Measurements from ENCODE around the gene SCAMP1.

The SCAMP1 gene

DNA sequence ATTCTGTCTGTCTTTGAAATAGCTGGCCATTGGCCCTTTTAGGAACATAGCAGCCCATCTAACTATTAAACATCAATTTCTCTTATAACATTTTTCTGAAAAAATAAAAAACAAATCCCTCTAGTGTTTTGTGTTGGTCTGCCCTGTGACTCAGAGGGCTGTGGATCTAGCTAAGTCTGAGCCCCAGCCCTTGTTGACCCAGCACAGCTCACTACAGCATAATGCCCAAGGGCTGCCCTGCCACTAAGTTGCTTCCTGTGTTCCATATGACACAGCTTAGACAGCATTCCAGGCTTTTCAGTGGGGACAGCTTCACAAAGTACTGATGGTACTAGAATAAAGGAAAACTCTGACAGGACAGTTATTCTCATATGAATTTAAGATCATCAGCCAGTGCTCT is 136.0 kb downstream of the SCAMP1 start:
- DNase-seq (ENCODE audit: low read depth in 2 of 2): no peak

DNA sequence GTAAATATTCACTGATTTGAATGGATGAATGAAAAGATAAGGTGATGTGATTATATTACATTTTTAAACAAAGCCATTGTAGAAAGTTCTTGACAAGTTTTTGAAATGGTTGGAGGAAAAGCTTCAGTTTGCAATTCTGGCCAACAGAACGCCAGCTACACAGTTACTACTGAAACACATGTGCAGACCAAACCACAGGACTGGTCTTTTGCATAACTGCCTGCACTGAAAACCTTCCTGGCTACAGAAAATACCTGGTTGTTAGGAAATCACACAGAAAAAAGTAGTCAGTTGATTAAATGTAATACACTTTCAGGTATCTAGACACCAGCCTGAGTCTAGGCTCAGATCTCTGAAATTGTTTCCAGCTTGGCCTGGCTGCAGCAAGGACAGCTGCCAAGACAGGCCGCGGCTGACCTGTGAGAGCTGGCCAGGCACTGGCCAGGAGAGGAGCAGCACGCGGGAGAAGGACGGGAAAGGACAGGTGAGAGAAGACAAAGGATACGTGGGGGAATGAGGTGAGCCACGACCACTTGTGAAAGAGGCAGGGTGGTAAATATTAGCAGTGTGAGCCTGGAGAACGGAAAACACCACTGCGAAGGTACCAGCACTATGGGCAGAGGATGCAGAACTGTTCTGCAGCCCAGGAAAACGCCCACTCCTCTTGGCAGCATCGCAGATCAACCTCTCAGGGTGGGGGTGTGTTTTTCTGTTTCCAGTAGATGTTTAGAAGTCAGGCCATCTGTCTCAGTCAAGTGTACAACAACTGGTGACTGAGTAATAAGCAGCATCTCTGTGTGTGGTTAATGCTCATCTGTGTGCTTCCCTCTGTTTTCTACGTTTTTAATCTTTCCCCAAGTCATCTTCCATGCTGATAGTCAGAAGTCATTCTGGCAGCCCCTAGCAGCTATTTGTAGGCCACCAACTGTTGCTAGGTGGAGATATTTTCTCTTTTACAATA is 137.4 kb downstream of the SCAMP1 start:
- no peak for DNase-seq (ENCODE audit: low read depth in 2 of 2)

DNA sequence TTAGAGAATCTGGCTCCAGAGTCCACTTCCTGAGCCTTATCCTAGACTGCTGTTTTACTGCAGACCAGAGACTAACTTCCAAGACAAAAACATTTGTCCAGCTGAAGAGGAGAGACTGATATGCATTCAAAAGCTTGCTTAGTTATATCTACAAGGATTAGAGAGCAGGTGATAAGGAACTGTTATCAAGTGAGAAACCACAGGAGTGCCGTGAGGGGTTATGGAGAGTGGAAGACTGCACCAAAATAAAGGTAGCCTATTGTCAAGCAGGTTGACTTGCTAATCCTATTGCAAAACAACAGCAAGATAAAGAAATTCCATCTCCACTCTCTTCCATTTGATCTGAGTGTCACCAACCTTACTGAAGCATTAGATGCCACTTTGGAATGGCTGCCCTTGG is 139.1 kb downstream of the SCAMP1 start:
- DNase-seq (ENCODE audit: low read depth in 2 of 2): no peak

DNA sequence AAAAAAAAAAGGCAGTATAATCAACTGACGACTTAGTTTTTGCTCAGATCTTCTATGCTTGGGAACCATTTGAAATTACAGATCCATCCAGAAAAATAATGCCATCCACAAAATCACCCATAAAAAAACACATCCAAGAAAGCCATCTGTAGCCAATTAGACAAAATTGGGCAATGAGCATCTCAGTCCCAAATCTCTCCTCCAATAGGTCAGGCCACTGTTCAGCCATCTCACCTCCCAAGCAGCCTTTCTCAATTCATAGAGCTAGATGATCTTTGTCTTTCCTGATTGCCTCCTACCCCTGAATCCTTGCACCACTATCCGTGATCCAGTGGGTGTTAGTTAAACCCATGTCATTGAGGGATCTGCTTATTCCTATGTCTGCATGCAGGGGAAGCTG is 139.6 kb downstream of the SCAMP1 start:
- no peak for DNase-seq (ENCODE audit: low read depth in 2 of 2)

DNA sequence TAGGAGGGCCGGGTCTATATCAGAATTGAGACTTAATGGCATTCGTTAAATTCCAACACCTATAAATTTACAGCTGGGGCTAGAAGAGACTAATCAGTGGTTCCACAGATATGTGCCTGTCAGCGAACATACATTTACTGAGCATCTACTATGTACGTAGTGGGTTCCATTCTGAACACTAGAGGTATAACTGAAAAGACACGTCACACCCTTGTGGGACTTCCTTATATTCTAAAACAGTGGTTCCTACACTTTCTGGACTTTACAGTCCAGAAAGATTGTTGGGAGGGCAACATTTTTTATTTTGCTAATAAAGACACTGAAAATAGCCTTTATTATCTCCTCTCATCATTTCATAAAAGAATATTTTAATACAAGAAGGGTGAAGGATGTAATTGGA is 140.5 kb downstream of the SCAMP1 start:
- no peak for DNase-seq (ENCODE audit: low read depth in 2 of 2)

DNA sequence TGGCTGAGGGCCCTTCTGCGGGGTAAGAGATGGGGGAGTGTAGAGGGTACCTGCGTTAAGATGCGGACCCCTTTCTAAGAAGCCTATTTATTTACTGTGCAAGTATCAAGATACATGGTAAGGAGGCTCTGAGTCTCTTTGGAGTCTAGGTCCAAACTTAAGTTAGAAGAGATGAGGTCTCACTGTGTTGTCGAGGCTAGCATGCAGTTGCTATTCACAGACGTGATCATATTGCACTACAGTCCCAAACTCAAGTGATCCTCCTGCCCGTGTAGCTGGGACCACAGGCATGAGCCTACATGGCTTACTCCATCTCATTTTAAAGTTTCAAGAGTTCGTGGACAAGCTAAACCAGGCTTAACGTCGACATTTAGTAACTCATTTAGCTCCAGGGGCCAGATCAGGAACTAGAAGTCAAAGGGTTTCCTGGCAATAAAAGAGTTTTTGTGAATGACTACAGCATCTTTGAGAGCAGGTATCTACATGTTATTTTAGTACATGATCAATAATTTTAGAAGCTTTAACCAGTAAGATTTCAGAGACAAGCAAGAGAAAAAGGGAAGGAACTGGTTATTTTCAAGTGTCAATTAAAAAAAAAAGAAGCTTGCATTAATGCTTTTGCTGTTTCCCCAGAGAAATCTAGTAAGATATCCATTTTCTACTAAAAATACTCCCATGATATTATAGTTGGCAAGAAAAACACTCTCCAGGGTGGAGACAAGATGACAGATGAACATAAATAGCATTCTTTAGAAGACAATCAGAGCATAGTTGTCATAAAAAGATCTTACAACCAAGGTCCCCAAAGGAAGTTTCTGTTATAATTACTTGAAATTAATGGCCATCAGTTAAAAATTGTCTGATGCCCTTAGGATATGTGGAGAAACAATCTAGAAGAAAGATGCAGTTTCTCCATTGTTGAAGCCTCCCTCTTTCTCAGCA is 141.3 kb downstream of the SCAMP1 start:
- DNase-seq (ENCODE audit: low read depth in 2 of 2): no peak

DNA sequence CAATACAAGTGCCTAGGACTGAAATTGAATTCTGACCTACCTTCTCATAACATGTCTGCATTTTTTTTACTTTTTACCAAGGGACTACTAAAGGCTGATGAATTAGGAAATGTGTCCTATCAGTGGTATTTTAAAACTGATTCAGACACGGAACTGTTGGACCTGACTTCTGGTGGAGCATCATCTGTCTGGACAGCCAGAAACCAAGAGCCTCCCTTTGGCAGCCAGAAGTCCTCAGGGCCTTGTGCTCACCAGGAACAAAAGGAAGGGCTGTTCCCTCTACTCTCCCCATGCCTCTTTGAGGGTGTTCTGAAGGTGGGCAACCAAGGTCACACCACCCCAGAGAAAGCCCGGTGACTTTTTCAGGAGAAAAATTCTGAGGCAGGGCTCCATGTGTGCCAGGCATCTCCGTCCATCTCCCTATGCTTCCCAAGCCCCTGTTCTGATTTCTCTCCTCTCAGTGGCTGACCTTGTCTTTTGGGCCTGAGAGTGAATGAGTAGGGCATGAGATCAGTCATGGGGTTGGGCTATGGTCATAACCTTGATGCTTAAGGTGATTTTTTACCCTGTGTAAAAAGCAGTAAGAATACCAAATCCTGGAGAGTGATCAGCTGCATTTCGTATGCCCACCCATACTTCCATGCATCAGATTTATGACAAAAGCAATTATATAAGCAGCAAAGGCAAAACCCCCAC is 143.7 kb downstream of the SCAMP1 start:
- DNase-seq (ENCODE audit: low read depth in 2 of 2): no peak

DNA sequence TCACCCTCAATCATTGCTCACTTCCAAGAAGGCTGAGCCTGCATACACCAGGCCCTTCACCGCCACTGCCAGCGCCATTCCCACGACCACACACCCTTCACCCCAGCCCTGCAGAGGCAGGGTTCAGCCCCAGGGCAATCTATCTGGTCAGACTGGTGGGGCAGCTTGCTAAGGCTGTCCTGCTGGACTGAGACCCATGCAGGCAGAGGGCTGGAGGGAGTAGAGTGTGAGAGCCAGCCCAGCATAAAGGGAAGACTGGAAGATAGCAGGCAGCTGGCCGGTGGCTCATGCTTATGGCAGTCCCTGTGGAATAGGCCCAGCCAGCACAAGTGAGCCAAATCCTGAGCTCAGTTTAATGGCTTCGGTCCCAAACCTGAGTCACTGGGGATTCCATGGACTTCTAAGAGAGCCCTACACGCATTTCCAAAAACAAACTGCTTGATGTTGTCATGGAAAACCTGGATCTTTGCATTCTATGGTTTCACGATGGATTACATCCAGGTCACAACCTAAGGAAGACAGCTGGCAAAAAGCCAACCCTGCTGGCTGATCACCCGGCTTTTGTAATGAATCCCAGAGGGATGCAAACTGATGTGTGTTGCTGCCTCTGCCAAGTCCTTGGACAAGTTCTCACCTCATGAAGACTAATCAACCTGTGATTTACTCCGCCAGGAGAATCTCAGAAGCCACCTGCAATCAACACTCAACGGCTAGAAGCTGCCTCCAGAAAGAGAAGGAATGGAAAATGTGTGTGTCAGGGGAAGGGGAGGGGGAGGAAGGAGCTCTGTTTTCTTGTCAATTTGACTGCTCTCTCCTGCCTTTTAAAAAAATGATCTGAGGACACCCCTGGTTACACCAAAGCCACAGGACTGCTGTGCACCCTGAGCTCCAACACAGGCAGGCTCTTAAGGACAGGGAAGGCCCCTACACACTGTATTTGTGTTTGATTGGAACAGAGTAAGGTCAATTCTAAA is 144.6 kb downstream of the SCAMP1 start:
- DNase-seq (ENCODE audit: low read depth in 2 of 2): no peak

DNA sequence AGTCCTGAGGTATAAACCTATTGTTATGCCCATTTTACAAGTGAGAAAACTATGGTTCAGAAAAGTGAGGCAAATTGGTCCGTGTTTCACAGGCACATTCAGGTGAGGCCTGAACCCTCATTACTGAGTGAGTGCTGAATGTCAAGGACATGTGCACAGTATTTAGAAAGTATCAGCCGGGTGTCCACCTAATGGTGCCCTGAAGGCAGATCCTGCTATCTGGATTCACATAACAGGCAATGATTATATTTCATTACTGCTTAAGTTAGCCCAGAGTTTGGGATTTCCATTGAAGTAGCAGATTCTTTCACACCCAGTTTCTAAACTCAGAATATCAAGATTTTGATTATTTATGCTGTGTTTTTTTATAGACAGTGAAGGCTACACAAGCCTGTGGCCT is 145.4 kb downstream of the SCAMP1 start:
- DNase-seq (ENCODE audit: low read depth in 2 of 2): no peak

DNA sequence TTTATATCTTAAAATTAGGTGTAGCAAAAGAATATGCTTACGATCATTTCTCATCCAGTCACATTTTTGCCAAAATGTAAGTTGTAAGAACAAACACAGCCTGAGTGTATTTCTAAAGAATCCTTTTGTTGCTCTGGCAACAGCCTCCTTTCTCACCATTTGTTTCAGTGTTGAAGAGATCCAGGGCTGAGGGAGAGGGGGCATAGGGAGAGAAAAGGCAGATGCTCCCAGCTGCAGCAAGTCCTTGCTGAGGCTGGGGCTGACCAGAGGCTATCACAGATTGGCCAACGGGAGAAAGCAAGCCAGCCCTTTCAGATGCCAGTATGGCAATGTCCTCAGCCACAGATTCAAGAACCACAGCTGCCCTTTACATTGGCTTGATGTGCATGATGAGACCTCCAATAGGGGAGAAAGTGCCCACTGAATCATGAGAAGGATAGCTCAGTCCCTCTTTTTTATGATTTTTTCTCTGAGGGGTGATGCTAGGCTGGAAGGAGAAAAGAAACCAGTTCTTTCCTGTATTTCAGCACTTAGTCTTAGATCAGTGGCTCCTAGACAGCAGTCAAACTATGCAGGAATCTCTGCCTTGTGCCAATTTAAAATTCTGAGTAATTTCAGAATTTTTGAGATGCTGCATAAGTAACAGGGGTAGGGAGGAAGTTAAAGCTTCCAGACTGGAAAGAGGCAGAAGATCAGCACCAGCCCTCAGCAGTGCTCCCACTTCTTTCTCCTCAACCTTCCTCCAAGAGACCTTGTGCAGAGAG is 146.0 kb downstream of the SCAMP1 start:
- no peak for DNase-seq (ENCODE audit: low read depth in 2 of 2)

DNA sequence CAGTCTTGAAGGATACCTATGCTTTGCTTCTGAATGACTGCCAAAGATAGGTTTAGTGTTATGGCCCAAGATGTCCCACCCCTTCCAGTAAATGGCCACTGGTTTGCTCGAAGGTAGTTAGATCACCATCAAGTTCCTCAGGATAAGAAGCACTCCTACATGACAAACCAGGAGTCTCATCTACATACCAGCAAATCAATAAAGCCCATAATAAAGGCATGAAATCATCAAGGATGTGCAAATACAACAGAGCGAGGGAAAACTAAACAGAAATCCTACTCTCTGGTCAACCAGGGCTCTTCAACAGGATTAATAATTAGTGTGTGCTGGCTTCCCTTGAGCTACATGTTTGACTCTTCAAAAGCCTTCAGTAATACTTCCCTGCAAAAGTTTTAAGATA is 147.1 kb downstream of the SCAMP1 start:
- DNase-seq (ENCODE audit: low read depth in 2 of 2): no peak

DNA sequence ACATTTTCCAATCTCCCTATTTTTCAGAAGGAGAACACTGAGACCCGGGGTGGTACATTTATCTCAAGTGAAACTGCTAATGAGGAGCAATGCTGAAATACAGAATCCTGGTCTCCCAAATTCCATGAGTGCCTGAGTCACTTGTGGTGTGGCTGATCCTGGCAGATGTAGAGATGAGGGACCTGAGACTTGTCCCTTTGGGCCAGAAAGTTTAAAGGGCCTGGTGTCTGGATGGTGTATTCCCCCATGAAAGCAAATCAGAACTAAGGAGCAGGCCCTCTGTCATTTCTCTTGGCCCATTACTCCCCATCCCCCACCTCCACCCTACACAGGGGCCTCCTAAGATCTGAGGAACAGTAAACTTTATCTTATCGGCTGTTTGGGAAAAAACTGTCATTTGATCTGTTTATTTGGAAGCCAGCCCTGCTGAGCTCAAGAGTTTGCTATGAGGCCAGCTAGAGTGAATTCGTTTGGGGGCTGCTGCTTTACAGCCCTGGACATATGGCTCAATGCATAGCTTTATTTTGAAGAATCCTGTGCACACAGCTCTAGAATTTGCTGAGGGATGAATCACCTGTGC is 147.9 kb downstream of the SCAMP1 start:
- DNase-seq (ENCODE audit: low read depth in 2 of 2): no peak

DNA sequence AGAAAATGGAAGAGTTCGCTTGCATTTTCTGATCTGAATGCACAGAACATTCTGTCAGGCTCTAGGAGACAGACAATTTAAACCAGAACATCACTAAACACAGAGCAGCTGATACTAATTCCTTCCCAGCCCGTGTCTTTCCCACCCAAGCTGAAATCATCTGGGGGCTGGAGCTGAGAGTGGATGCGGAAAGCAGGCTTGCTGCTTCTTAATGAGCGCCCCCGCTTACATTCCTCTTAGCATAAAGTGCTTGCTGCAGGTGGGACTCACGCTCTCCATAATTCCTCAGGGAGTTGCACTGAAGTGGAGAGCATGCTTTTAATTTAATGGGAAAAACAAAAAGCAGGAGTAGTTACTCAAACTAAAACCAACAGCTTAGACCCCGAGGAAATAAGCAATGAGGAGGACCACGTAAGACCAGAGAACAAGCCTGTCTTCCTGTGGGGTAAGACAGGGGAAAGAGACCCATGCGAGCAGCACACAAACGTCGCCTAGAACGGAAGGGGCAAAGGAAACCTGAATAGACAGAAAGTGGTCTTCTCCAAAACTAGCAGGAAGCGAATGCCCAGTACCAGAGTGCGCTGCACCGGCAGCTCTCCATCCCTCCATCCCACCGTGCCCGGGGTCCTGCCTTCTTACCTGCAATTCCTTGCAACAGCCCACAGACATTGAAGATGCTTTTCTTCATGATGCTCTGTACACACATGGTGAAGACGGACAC is 148.9 kb downstream of the SCAMP1 start:
- DNase-seq (ENCODE audit: low read depth in 2 of 2): no peak

DNA sequence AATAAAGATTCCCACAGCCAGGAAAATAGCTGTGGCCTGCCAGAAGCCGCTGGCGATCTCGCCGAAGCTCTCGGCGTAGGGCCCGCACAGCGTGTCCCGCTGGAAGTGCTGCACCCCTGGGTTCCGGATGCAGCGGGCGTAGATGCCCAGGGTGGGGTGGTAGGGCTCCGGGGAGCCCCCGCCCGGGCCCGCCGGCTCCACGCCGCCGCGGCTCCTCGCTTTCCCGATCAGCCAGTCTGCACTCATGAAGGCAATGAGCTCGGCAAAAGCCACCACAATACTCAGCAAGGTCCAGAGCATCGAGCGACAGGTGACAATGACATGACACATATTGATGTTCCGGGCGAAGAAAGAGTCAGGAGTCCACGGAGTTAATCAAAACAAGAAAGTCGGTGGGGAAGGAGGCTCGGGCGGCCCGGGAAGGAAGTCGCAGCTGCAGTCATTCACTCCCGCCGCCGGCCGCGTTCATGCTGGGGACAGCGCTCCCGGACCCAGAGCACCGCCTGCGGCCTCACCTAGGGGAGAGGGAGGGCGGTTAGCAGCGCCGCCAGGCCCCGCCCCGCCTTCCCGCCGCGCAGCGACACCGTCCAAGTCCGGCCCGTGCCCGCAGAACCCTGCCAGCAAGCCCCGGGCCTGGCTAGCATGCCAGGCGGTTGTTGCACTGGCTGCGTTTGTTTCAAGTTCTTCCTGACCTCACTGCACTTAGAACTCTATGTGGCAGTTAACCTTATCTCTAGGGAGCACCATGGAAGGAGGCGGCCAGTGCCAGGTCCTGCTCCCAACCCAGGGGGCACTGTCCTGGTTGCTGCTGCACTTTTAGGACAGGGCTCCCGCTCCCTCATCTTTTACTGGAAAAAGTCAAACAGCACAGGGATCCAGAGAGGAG is 149.7 kb downstream of the SCAMP1 start:
- DNase-seq (ENCODE audit: low read depth in 2 of 2): peak in 1 of 2 donors; percentile 8

DNA sequence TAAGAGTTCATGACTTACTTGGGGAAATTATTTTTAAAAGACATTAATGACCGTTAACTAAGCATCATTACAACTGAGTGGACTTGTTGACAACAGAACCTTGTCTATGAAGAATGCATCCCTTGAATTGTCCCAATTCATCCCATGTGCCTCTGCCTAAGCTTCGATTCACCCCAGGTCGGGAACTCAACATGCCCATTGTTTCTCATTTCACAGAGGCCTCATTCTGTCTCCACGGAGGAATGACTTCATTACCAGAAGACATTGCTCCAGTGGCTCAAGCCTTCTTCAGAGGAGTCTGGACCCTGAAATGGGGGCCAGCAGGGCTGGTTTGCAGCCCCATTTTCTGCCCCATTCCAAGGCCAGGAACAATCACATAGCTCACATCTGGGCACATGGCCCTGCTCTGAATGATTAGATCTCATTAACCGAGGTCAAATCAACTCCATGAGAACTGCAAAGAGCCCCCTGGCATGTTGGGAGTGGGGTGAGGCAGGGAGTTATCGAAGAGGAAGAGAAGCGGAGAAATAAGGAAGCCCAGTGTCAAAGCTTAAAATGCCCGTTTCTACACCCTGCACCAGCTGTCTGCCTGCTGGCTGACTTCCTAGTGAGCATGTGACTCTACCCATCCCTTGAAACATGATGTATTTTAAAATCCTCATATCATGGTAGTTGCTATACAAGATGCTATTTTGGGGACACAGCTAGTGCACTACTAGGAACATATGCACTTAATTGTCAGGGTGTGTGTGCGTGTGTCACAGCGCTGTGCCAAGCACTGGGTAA is 150.9 kb downstream of the SCAMP1 start:
- DNase-seq (ENCODE audit: low read depth in 2 of 2): no peak

DNA sequence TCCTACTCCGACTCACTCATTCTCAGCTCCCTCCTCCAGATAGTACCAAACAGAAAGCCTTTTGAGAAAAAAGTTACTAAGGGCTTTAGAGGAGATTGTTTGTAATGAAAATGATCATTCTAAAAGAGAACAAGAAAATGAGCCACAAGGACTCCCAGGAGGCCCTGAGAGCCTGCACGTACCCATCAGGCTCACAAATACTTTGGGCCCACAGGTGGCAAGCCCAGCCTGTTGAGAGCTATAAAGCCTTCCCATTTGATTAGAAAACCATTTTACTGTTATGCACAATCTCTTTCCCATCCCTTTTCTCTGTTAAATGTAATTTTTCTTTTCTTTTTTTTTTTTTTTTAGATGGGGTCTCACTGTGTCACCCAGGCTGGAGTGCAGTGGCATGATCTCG is 152.0 kb downstream of the SCAMP1 start:
- DNase-seq (ENCODE audit: low read depth in 2 of 2): no peak

DNA sequence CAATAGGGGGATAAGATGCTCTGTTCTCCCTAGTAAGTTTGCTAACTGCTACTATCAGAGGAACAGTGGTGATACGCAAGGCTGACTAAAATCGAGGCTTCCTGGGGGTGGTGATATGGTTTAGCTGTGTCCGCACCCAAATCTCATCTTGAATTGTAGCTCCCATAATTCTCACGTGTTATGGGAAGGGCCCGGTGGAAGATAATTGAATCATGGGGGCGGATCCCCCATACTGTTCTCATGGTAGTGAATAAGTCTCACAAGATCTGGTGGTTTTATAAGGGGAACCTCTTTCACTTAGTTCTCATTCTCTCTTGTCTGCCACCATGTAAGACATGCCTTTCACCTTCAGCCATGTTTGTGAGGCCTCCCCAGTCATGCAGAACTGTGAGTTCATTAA is 153.0 kb downstream of the SCAMP1 start:
- no peak for DNase-seq (ENCODE audit: low read depth in 2 of 2)

All from stimulated activated CD4-positive, alpha-beta T cell treated with anti-CD3 and anti-CD28 coated beads, Interleukin-1b, Interleukin-23, amount 100 ng/mL, for 1 hour (primary cell).